ENCODE data around the gene PRXL2B.

PRXL2B gene

DNA sequence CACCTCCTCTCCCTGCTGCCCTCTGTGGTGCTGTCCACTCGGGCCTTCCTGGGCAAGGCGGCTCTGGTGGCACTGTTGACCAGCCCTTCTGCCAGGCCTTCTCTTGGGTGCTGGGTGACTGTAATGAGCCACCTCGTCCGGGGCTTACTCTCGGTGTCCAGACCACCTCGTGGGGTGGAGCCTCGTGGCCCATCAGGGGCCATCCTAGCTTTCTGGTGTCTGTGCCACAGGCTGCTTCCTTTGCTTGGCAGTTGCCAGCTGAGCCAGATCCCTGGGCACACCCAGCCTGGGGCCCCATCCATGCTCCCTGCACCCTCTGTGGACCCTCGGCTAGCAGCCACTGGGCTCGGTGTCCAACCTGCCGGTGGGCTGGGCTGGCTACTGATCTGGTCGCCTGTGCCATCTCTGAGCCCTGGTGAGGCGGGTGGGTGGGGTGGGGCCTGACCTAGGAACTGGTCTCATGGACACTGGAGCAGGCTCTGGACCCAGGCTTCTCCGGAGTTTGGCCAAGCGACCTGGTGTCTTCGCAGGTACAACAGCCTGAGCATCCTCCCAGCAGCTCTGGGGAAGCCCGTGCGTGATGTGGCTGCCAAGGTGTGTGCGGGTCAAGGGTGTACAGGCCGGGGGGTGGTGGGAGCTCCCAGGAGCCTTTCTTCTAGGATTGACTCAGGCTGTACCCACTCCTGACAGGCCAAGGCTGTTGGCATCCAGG lies 1.4 kb downstream of the PRXL2B start:
- DNase-seq = no peak

DNA sequence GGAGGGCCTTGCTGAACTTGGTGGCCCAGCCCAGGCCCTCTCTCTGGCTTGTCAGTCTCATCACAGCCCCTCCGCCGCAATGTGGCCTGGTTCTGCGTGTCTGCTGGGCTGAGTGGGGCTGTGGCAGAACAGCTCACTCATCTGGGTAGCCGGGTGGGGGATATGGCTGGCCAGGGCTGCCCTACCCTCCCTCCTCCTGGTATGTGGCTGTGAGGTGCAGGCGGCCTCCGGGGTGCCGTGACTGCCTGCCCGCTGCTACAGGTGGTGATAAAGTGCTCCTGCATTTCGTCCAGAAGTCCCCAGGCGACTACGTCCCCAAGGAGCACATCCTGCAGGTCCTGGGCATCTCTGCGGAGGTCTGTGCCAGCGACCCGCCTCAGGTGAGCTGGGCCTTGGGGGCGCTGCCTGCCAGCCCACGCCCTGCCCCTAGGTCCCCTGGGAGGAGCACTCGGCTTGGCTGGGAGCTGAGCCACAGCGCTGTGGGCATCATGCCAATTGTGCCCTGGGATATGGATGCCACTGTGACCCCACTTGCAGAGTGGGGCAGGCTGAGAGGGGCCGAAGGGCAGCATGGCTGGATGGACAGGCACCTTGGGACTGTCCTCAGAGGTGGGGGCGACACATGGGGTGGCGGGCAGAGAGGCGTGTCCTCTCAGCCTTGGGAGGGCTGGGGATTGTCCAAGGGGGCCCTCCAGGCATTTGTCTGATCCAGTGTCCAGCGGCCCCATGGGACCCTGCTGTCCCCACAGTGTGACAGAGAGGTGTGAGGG lies 2.3 kb downstream of the PRXL2B start:
- no peak for DNase-seq

DNA sequence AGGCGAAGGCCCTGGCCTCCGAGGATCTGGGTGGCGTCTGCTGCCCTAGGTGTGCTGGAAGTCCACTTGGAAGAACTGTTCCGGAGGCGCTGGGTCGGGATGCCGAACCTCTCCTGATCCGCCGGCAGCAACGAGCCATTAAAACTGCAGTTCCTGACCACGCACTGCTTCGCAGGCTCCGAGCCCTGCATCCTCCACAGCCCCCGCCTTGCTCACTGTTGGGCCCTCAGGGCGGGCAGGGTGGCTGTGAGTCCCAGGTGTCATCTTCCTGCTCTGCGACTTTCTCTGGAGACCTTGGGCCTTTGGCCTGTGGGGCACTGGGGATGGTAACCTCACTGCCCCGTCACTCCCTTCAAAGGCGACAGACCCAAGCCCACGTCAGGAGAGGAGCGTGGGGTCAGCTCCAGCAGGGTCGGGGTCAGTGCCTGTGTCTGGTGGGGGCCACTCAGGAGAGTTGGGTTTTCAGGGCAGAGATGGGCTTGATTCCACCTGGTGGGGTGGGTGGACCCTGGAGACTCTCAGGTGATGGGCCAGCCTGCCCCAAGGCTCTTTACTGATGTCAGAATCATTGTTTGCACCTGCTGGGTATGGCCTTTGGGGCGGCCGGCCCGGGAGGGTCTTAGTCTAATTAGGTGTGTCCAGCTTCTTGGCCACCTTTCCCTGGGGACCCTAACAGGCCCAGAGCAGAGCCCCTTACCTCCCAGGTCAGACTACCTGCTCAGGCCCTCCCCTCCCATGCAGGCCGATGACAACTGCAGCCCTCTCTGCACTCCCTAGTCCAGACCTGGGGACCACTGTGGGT lies 3.1 kb downstream of the PRXL2B start:
- DNase-seq = no peak

DNA sequence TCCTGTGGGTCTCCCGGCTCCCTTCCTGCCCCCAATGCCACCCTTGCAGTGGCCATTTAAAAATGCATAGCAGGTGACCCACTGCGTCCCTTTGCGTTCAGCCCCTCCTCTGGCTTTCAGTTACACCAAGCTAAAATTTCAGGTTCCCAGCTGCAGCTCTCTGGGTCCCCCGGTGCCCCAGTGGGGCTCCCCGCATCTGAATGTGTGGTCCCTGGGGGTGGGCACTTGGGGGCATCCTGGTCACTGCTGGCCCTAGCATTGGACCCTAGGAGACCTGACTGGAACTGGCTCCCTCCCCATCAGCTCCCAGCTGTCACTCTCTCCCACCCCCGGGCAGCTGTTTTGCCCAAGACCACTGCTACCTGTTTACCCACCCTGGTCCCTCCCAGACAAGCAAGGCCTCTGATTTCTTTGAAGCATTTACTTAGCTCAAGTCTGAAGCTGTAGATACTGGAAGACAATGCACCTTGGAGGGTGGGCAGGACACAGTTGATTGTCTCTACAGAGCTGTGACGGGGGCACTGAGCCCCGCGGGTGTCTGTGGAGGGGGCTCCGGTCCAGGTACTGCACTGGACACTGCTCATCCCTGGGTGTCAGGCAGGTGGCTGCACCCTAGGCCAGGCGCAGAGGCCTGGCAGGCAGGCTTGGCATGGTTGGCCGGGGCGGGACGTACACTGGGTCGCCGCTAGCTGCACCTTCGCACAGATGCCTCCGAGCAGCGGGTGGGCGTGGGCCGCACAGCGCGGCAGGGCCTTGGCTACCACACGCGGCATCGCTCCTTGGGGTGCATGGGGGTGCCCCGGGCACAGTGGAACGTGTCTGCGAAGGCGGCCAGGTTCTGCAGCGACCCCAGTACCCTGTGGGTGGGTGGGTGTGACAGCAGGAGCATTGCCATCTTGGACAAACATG lies 3.9 kb downstream of the PRXL2B start:
- DNase-seq = no peak

DNA sequence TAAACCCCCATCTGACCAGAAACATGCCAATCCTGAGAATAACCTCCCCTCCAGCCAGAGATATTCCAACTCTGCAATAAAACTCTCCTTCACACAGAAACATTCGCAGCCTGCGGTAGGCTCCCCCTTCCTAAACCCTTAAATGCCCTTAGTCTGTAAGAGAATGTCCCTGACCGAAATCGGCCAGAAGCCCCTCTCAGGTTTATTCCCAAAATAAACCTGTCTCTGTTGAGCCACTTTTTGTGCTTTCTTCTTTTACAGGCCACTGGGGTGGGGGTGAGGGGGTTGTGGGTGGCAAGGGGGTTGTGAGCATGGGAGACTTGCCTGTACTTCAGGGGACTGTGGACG lies 4.6 kb downstream of the PRXL2B start:
- no peak for DNase-seq

DNA sequence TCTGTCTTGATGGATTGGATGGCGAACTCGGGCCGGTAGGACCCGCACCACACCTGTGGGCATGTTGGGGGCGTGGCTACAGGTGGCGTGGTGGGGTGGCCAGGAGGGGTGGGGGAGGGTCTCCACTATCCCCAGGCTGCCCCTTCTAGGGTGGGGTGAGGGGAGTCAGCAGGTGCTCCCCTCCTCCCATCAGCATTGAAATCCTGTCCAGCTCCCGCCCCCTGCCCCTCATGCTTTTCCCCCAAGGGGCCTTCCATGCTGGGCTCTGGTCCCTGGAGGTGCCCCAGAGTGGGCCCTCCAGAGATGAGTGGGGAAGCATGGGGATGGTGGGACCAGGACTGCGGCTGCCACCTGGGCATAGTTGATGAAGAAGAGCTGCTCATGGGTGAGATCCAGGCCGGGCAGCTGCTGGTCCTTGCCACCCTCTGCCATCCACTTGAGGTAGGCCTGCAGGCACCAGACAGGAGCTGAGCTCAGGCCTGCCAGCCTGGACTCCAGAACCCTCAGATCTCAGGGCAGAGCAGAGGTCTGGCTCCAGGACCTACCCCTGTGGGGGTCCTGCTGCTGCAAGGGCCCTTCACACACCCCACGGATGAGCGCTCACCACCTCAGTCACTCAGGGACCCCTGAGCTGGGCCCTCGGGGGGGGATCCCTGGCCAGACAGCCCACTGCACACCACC lies 5.1 kb downstream of the PRXL2B start:
- no peak for DNase-seq

DNA sequence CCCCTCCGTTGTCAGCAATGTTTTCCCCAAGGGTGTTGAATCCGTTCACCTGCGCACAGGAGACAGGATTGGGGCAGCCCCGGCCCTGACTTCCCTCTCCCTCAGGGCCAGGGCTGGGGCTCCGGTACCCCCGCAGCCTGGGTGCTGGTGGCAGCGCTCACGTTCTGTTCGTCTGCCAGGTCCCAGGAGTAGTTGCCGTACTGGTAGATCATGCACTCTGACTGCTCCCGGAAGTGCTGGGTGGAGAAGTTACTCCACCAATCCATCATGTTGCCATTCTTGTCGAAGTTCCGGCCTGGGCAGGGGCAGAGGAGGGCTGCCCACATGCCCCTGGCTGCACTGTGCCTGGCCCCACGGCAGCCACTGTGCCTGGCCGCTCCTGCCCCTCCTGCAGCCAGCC lies 6.1 kb downstream of the PRXL2B start:
- no peak for DNase-seq

DNA sequence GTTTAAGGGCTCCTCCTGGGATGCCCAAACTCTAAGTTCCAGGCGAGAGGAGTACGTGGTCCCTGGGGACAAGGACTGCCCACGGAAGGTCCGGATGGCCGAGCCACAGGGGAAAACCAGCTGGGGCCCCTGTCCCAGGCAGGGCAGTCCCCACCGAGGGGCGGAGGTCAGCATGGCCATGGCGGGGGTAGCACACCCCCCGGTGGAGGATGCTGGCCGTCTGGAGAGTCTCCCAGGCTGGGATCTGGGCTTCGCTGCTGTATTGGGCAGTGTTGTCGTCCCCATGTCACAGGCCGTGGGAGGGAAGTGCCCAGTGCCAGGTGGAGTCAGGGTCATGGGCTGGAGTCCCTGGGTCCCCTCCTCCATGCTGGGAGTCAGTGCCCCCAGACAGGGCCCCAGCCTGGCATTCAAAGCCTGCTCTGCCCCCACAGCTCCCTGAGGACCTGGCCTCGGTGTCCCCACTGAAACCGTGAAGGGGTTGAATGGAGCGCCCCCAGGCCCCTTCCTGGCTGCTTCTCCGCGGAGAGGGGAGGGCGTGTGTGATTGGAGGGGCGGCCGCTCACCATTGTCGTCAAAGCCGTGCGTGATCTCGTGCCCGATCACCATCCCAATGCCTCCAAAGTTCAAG lies 6.8 kb downstream of the PRXL2B start:
- DNase-seq = no peak

DNA sequence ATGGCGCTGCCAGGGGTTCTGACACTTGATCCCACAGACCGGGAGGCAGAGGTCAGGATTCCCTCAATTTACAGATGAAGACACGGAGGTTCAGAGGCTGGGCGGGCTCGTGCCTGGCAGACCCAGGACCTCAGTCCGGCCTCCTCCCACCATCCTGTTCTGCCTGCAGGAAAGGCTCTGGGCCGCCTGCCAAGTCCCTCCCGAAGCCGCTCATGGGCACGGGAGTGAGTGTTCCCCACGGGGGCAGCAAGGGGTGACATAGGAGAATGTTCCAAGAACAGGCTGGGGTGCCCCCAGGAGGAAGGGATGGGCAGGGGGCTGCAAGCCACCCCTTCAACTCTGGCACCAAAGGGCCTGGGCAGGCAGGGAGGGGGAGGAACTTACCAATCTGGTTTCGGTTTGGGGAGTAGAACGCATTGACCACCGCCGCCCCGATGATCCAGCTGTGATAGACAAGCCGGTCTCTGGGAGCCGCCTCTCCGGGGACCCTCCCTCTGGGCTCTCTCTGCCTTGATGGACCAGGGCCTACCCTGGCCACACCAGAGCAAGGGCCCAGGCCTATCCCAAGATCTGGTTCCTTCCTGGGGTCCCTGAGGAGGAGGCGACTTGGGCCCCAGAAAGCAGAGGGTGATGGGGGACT lies 7.5 kb downstream of the PRXL2B start:
- DNase-seq = no peak

DNA sequence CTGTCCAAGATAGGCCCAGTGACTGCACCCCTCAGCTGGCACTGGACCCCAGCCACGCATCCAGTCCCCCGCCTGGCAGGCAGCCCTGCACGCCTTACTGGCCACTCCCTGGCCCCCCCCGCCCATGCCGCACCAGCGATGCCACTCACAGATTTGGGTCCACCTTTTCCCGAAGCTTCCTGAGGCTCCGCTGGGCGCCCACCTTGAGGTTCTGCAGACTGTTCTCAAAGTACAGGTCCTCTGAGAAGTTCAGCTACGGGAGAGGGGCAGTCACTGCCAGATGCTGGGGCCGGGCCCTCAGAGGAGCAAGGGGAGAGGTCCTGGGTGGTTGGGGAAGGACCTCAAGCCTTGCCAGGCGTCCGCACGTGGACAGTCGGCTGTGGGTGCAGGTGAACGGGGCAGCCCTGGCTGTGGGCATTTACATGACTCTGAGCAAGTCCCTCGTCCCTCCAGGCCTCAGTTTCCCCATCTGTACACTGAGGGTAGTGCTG lies 8.1 kb downstream of the PRXL2B start:
- no peak for DNase-seq

DNA sequence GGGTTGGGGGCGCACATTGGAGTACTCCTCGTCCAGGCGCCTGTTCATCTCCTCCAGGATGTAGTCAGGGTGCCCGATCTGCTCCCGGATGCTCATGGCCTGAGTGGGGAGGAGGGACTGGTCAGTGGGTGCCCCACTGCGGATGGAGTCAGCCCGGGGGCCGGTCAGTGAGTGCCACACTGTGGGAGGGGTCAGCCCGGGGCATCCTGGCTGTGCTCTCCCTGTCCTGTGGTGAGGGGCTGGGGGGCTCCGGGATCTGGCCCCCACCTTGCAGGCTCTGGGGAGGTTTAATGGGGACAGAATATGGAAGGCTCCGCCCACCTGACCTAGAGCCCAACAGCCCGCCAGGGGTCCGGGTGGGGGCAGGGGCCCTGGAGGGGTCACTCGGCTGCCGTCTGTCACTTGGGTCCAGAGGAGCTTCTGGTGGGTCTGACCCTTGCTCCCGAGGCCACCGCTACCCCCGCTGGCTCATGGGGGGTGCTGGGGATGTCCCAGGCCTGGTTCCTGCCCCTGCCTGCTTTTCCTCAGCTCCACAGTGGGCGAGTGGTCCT lies 8.8 kb downstream of the PRXL2B start:
- DNase-seq = no peak

DNA sequence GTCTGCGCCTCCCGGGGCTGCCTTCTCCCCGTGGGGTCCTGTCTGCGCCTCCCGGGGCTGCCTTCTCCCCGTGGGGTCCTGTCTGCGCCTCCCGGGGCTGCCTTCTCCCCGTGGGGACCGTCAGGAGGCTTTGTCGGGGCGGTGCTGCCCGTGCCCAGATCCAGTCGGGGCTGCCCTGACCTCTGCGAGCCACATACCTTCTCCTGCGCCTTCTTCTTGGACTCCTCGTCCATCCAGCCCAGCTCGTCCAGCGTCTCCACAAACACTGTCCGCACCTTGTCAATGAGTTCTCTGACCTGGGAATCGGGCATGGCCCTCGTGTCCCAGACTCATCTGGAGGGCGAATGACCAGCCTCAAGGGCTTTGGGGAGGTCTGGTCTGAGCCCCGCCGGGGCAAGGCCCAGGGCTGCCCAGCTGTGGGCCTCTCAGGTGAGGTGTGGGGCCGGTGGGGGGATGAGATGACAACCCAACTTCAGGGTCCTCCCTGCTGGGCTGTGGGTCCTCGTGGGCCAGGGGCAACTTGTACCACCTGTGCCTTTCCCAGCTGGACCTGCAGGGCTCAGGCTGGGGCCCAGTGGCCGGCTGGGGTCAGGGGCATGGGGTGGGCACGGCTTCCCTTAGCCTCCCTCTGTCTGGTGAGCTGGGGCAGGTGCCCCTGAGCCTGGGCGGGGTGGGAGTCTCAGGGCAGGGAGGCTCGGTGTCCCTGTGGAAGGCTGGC lies 9.4 kb downstream of the PRXL2B start:
- DNase-seq = no peak

DNA sequence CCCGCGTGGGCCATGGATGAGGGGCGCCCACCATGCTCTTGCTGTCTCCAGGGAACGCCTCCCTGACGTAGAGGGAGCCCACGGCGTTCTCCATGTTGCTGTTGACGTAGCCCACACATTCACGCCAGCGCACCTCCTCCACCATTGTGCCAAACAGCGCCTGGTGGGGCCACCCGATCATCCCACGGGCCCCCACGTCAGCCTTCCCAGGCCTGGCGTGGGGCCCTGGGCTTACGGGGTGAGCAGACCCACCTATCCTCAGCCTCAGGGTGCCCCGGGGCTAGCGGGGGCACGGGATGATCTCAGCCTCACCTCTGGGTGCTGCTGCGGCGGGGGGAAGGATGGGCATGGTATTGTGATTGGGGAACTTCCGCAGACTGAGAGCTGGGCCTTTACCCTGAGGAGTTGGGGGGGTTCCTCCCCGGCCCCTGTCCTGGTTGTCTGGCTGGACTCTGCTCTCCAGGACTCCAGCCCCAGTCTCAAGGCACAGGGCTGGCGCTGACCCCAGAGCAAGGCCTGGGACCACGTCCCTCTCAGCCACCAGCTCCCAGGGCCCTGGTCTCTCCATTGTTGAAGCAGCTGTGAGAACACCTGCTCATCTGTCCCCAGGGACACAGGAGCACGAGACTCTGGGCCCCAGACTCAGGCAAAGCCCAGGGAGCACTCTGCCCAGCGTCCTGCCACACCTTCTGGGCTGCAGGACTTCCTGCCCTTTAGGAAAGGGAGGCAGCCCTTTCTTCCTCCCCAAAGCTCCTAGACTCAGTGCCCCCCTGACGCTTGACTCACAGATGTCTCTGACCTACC lies 10.2 kb downstream of the PRXL2B start:
- no peak for DNase-seq

DNA sequence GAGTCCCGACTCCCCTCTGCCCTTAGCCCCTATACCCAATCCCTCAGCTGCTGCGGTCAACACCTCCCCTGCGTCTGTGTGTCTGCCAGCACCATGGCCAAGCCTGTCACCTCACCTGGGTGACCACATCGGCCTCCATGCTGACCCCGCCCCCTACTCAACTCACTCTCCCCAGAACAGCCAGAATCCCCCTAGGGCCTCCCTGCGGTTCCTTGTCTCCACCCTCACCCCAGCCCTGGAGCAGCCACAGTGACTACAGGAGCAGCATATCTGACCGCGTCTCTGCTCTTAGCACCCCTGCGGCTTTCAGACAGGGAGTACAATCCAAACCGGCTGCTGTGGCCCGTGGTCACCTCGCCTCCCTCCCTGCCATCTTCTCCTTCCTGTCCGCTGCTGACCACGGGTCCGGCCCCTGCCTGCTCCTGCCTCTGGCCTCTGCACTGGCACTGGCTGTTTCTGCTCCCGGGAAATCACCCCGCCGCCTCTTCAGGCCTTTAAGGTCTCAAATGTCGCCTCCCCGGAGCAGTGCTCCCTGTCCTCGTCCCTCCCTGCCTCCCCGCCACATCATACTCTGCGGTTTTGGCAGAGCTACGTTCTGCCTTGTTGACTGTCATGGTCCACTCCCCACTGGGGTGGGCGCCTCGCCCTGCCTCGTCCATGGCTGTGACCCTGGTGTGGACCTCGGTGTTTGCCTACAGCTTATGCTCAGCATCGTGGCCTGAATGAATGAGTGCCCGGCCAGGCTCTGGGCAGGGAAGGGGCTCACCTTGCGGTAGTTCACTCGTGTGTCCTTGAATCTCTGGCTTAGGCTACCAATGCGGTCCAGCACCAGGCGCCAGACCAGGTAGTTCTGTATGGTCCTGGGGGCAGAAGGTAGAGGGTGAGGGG lies 11.1 kb downstream of the PRXL2B start:
- no peak for DNase-seq

DNA sequence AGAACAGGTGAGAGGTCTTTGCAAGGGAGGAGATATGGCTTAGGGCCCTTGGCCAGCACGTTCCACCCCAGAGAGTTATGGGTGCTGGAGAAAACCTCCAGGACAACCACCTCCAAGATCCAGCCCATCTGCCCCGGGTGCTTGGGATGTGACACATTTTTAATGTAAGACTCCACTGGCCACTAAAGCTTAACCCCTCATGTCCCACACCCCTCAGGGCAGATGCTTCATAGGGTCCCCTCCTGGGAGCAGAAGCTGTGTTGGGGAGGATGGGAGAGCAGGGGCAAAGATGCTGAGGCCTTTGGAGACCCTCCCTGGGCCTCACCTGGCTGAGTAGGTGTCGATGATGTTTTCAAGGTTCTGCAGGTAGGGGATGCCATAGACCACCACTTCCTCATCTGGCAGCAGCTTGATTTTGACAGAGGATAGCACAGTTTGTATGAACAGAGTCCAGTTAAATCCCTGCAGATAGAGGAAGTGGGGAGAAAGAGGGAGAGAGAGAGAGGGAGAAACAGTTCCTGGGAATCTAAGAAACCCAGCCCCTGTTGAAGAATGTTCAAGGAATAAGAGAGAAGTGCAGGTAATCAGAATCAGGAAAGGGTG lies 11.9 kb downstream of the PRXL2B start:
- no peak for DNase-seq

DNA sequence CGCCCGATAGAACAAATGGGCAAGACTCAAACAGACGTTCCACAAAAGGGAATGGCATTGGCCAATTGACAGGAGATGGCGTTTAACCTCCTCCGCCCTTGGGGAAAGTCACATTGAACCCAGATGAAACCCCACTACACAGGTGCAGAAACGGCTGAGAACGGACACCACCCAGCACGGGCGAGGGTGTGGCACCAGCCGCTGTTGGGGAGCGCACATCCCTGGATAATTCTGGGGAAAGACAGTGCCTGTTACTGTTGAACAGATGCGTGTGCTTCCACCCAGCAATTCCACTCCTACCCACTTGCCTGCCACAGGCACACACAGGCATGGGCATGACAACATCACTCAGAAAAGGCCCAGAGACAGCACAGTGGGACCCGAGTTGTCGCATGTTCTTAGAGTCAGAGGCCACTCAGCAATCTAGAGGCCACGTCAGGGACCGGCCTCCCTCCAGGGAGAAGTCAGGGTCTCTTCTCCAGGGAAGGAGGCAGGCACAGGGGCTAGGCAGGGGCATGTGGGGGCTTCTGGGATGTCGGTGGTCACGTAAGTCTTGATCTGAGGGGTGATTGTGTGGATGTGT lies 15.2 kb downstream of the PRXL2B start:
- DNase-seq = no peak

DNA sequence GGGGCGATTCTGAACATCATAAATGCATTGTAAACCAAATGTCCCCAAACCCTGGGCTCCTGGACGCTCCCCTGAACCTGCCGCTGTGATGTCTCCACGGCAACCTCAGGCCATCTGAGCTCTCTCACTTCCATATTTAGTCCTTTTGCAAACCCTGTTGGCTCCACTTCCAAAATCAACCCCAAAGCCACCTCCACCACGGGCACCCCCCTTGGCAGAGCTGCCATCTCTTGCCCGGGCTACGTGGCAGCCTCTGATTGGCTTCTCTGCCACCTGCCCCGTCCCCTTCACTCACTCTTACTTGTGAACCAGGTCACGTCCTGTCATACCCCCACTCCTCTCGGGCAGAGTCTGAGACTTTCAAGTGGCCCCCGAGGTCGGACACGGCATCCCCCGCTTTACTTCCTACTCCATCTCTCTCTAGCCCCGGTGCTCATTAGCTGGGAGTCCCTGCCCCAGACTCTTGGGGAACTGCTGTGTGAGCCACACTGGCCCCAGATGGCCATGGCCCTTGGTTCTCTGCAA lies 15.8 kb downstream of the PRXL2B start:
- no peak for DNase-seq
